Trophoblast cell (in vitro differentiated cells and primary cell): ENCODE measurements around the gene CAPN1.

Experiments used
- DNase-seq, 2 donors: peaks; one replicate each; pipeline ENCODE4 v3.0.0-alpha.2; 2016
- H2AFZ ChIP-seq: 2 replicates; pipeline ENCODE4 v1.6.1; 2013; ENCODE audit warnings: low read length, moderate library complexity, mild to moderate bottlenecking; ENCODE audit not compliant: insufficient read depth, poor library complexity
- H2AK5ac ChIP-seq: 2 replicates; pipeline ENCODE4 v1.6.1; 2013; ENCODE audit warnings: mild to moderate bottlenecking, low read length
- H2BK120ac ChIP-seq: 2 replicates; pipeline ENCODE4 v1.6.1; 2013; ENCODE audit warnings: low read length, mild to moderate bottlenecking, moderate library complexity; ENCODE audit not compliant: insufficient read depth, poor library complexity
- H2BK12ac ChIP-seq: 2 replicates; pipeline ENCODE4 v1.6.1; 2013; ENCODE audit warnings: mild to moderate bottlenecking, low read length, moderate library complexity
- H2BK5ac ChIP-seq: 2 replicates; pipeline ENCODE4 v1.6.1; 2013; ENCODE audit warnings: low read length, low read depth, moderate library complexity, mild to moderate bottlenecking; ENCODE audit not compliant: poor library complexity
- H3K14ac ChIP-seq: 2 replicates; pipeline ENCODE4 v1.6.1; 2013; ENCODE audit warnings: mild to moderate bottlenecking, low read length
- H3K18ac ChIP-seq: 2 replicates; pipeline ENCODE4 v1.6.1; 2013; ENCODE audit warnings: mild to moderate bottlenecking, low read length
- H3K23ac ChIP-seq: 2 replicates; pipeline ENCODE4 v1.6.1; 2013; ENCODE audit warnings: low read length
- H3K27ac ChIP-seq: 2 replicates; pipeline ENCODE4 v1.5.1; 2013; ENCODE audit warnings: low read depth, mild to moderate bottlenecking, inconsistent platforms, low read length, moderate library complexity
- H3K27me3 ChIP-seq: 2 replicates; pipeline ENCODE4 v1.6.1; 2013; ENCODE audit warnings: inconsistent platforms, mild to moderate bottlenecking, low read length, moderate library complexity; ENCODE audit not compliant: insufficient read depth
- H3K36me3 ChIP-seq, 2 experiments: 1 replicate in 1 of 2; 2 replicates in 1 of 2; pipeline ENCODE4 v1.6.1; 2013; ENCODE audit warnings: low read length in 2 of 2, mild to moderate bottlenecking in 2 of 2, moderate library complexity in 1 of 2; ENCODE audit not compliant: insufficient read depth in 2 of 2, control insufficient read depth in 1 of 2
- H3K4ac ChIP-seq: 2 replicates; pipeline ENCODE4 v1.6.1; 2013; ENCODE audit warnings: low read depth, mild to moderate bottlenecking, low read length, moderate library complexity
- H3K4me1 ChIP-seq, 2 experiments: 1 replicate in 1 of 2; 2 replicates in 1 of 2; pipeline ENCODE4 v1.6.1; 2013; ENCODE audit warnings: low read length in 2 of 2, mild to moderate bottlenecking in 2 of 2, moderate library complexity in 1 of 2; ENCODE audit not compliant: insufficient read depth in 2 of 2, control insufficient read depth in 1 of 2
- H3K4me2 ChIP-seq: 2 replicates; pipeline ENCODE4 v1.6.1; 2013; ENCODE audit warnings: inconsistent platforms, mild to moderate bottlenecking, low read length, moderate library complexity
- H3K4me3 ChIP-seq: 2 replicates; pipeline ENCODE4 v1.5.1; 2013; ENCODE audit warnings: mild to moderate bottlenecking, low read depth, low read length, inconsistent platforms
- H3K79me1 ChIP-seq: one replicate; pipeline ENCODE4 v1.6.1; 2013; ENCODE audit warnings: low read length
- H3K79me2 ChIP-seq: 2 replicates; pipeline ENCODE4 v1.6.1; 2013; ENCODE audit warnings: low read length, mild to moderate bottlenecking; ENCODE audit not compliant: control insufficient read depth, insufficient read depth, poor library complexity
- H3K9ac ChIP-seq: 2 replicates; pipeline ENCODE4 v1.6.1; 2013; ENCODE audit warnings: mild to moderate bottlenecking, low read length
- H3K9me3 ChIP-seq: 2 replicates; pipeline ENCODE4 v1.6.1; 2013; ENCODE audit warnings: low read depth, mild to moderate bottlenecking, control low read depth, inconsistent platforms, low read length; ENCODE audit not compliant: insufficient read depth
- H4K12ac ChIP-seq: 2 replicates; pipeline ENCODE4 v1.6.1; 2013; ENCODE audit warnings: low read depth, mild to moderate bottlenecking, low read length, moderate library complexity
- H4K8ac ChIP-seq: 2 replicates; pipeline ENCODE4 v1.6.1; 2013; ENCODE audit warnings: low read depth, mild to moderate bottlenecking, low read length, moderate library complexity
- H4K91ac ChIP-seq: one replicate; pipeline ENCODE4 v1.6.1; 2013; ENCODE audit warnings: low read depth, mild to moderate bottlenecking, low read length, moderate library complexity
- WGBS: extraction: QIAGEN DNeasy Blood & Tissue Kit; methylation state at CpG from one replicate; pipeline ENCODE4 v1.1.7; 2013; ENCODE audit warnings: missing lambda C conversion rate; ENCODE audit not compliant: insufficient read length, insufficient coverage; ENCODE audit errors: extremely low coverage; 5-methylcytosine and 5-hydroxymethylcytosine counted together

The CAPN1 gene

GRCh38 chr11:65187971-65188461, 6.3 kb downstream of the CAPN1 start:
- Histone ChIP-seq H2BK5ac (no peak overlapping the region), H3K14ac (no peak overlapping the region), H3K9ac (no peak overlapping the region), H3K4ac (no peak overlapping the region), H2AK5ac (no peak overlapping the region), H4K12ac (no peak overlapping the region), H3K23ac (no peak overlapping the region), H4K8ac (no peak overlapping the region), H3K27me3 (no peaks in the 10 kb centered on the region), H3K9me3 (peaks cover 2% of the 10 kb centered on the region), H2AFZ (no peak overlapping the region), H3K4me2 (no peak overlapping the region), H3K79me2 (peaks cover 3% of the 10 kb centered on the region), H3K4me3 (no peak overlapping the region), H3K18ac (no peak overlapping the region), H3K79me1 (peaks cover 3% of the 10 kb centered on the region), H3K36me3 (peaks cover 61 to 63% of the 10 kb centered on the region in 2 experiments), H3K4me1 (peaks cover 5 to 12% of the 10 kb centered on the region in 2 experiments), H2BK120ac (no peak overlapping the region), H3K27ac (no peak overlapping the region), H2BK12ac (no peak overlapping the region), H4K91ac (no peak overlapping the region)
- DNase-seq = no peak
- no CpG with 5 or more reads among the region's 20 CpGs for WGBS

GRCh38 chr11:65188486-65188885, 6.8 kb downstream of the CAPN1 start:
- Histone ChIP-seq H4K8ac (no peak overlapping the region), H3K4ac (no peak overlapping the region), H4K91ac (no peak overlapping the region), H2BK120ac (no peak overlapping the region), H2AK5ac (no peak overlapping the region), H3K27ac (no peak overlapping the region), H3K18ac (no peak overlapping the region), H3K36me3 (peaks cover 60 to 61% of the 10 kb centered on the region in 2 experiments), H3K14ac (no peak overlapping the region), H3K23ac (no peak overlapping the region), H2BK12ac (no peak overlapping the region), H3K9ac (no peak overlapping the region), H2BK5ac (no peak overlapping the region), H3K9me3 (peaks cover 2% of the 10 kb centered on the region), H3K79me1 (peaks cover under 1% of the 10 kb centered on the region), H2AFZ (no peak overlapping the region), H3K4me2 (no peak overlapping the region), H3K4me1 (peaks cover 1 to 7% of the 10 kb centered on the region in 2 experiments), H3K79me2 (peaks cover 3% of the 10 kb centered on the region), H3K27me3 (no peaks in the 10 kb centered on the region), H3K4me3 (no peak overlapping the region), H4K12ac (no peak overlapping the region)
- WGBS = no CpG with 5 or more reads among the region's 18 CpGs
- DNase-seq = no peak

GRCh38 chr11:65189191-65189590, 7.5 kb downstream of the CAPN1 start:
- Histone ChIP-seq H3K9me3 (peaks cover 2% of the 10 kb centered on the region), H3K18ac (no peak overlapping the region), H3K4me3 (no peak overlapping the region), H2AFZ (no peak overlapping the region), H2BK12ac (no peak overlapping the region), H3K4me1 (peaks cover 0 to under 1% of the 10 kb centered on the region in 2 experiments), H2AK5ac (no peak overlapping the region), H2BK120ac (no peak overlapping the region), H3K14ac (no peak overlapping the region), H3K9ac (no peak overlapping the region), H2BK5ac (no peak overlapping the region), H4K91ac (no peak overlapping the region), H3K27me3 (no peaks in the 10 kb centered on the region), H3K79me1 (no peaks in the 10 kb centered on the region), H3K4ac (no peak overlapping the region), H4K12ac (no peak overlapping the region), H3K4me2 (no peak overlapping the region), H4K8ac (no peak overlapping the region), H3K27ac (no peak overlapping the region), H3K23ac (no peak overlapping the region), H3K79me2 (peaks cover 3% of the 10 kb centered on the region), H3K36me3 (peaks cover 56 to 59% of the 10 kb centered on the region in 2 experiments)
- no CpG with 5 or more reads among the region's 10 CpGs for WGBS
- no peak for DNase-seq

GRCh38 chr11:65194564-65194963, 12.8 kb downstream of the CAPN1 start:
- DNase-seq = no peak
- Histone ChIP-seq H4K8ac (no peak overlapping the region), H3K4me1 (no peaks in the 10 kb centered on the region), H3K9ac (no peak overlapping the region), H3K79me2 (no peaks in the 10 kb centered on the region), H3K27ac (no peak overlapping the region), H3K36me3 (peaks cover 24 to 26% of the 10 kb centered on the region in 2 experiments), H3K18ac (no peak overlapping the region), H2AK5ac (no peak overlapping the region), H3K4ac (no peak overlapping the region), H3K79me1 (no peaks in the 10 kb centered on the region), H2AFZ (no peak overlapping the region), H3K14ac (no peak overlapping the region), H3K27me3 (no peaks in the 10 kb centered on the region), H3K4me2 (no peak overlapping the region), H2BK5ac (no peak overlapping the region), H2BK120ac (no peak overlapping the region), H3K9me3 (no peaks in the 10 kb centered on the region), H4K91ac (no peak overlapping the region), H3K4me3 (no peak overlapping the region), H2BK12ac (no peak overlapping the region), H4K12ac (no peak overlapping the region), H3K23ac (no peak overlapping the region)
- WGBS = no CpG with 5 or more reads among the region's 2 CpGs
